OCI-LY7 (cell line): ENCODE measurements around the gene OAS1.

Experiments used
- CTCF ChIP-seq: fragments of 200-600 bp; sonication (generic); conservative IDR thresholded peaks from 2 replicates; pipeline ENCODE4 v1.5.1; 2014; ENCODE audit warnings: mild to moderate bottlenecking, antibody characterized with exemption, low read length, moderate library complexity, mixed read lengths
- EZH2phosphoT487 ChIP-seq: fragments of 200-600 bp; sonication (generic); IDR thresholded peaks from 2 replicates; pipeline ENCODE4 v1.6.1; 2018; ENCODE audit warnings: low read depth, borderline replicate concordance, mild to moderate bottlenecking, mixed run types, antibody characterized with exemption, low read length, moderate library complexity, mixed read lengths

GRCh38 chr12:112939761-112940381, 33.1 kb downstream of the OAS1 start:
- TF ChIP-seq CTCF: 0 out of 2 replicates have a peak, but pooled peaks have one; percentile 20
- TF ChIP-seq EZH2phosphoT487: no peak
